HepG2 (cell line): ENCODE measurements around the gene TMCC1. TPM values are rescaled to one million over a fixed set of nuclear protein-coding genes. Genes with fewer than 3 reads are reported as not detected.

ENCODE experiments used
- CBX5 ChIP-seq: sonication (generic); formaldehyde crosslinking; IDR thresholded peaks from 2 replicates; pipeline ENCODE4 v1.4.0; 2020; ENCODE audit warnings: missing genetic modification reagents, borderline replicate concordance
- KLF9 ChIP-seq: IDR thresholded peaks from 2 replicates; pipeline ENCODE4 v1.6.1; 2016; ENCODE audit warnings: low read depth
- MAFG ChIP-seq: sonication (generic); formaldehyde crosslinking; IDR thresholded peaks from 2 replicates; pipeline ENCODE4 v1.5.1; 2020; ENCODE audit warnings: mild to moderate bottlenecking, missing genetic modification reagents
- MEIS2 ChIP-seq: sonication (generic); formaldehyde crosslinking; IDR thresholded peaks from 2 replicates; pipeline ENCODE4 v1.9.0; 2021; ENCODE audit warnings: mild to moderate bottlenecking, missing genetic modification reagents
- RNF2 ChIP-seq: fragments of 450-650 bp; conservative IDR thresholded peaks from 2 replicates; pipeline ENCODE4 v1.6.1; 2016; ENCODE audit warnings: low read depth
- ZFYVE20 ChIP-seq: sonication (generic); formaldehyde crosslinking; IDR thresholded peaks from 2 replicates; pipeline ENCODE4 v1.8.0; 2023; ENCODE audit warnings: low read depth, mild to moderate bottlenecking, moderate library complexity, missing genetic modification reagents, borderline replicate concordance
- ZNF180 ChIP-seq: sonication (generic); formaldehyde crosslinking; IDR thresholded peaks from 2 replicates; pipeline ENCODE4 v1.4.0; 2020; ENCODE audit warnings: low read depth, missing genetic modification reagents, borderline replicate concordance
- ZNF205 ChIP-seq: IDR thresholded peaks from 2 replicates; pipeline ENCODE4 v1.6.1; 2018; ENCODE audit warnings: missing biosample characterization, missing genetic modification reagents
- ZNF263 ChIP-seq: sonication (generic); formaldehyde crosslinking; IDR thresholded peaks from 2 replicates; pipeline ENCODE4 v1.4.0; 2020; ENCODE audit warnings: missing genetic modification reagents
- ZNF460 ChIP-seq: sonication (generic); formaldehyde crosslinking; IDR thresholded peaks from 2 replicates; pipeline ENCODE4 v1.5.1; 2020; ENCODE audit warnings: missing genetic modification reagents, mild to moderate bottlenecking, borderline replicate concordance
- ZNF720 ChIP-seq: sonication (generic); formaldehyde crosslinking; IDR thresholded peaks from 2 replicates; pipeline ENCODE4 v1.4.0; 2020; ENCODE audit warnings: missing genetic modification reagents
- ZNF841 ChIP-seq: sonication (generic); formaldehyde crosslinking; IDR thresholded peaks from 2 replicates; pipeline ENCODE4 v1.8.1; 2023; ENCODE audit warnings: missing genetic modification reagents, borderline replicate concordance
- polyA plus RNA-seq, 8 experiments: library from polyadenylated mRNA; depleted of rRNA in 3 of 8; stranded (reverse) in 7 of 8; unstranded in 1 of 8; fragments of >200 nt; fragmentation: Illumina TruSeq in 4 of 8; extraction: Trizol in 4 of 8; gene quantifications; 2 replicates each; pipeline versions ENCODE4 v1.2.1 to v1.2.3, GENCODE V29; 2011 to 2016; ENCODE audit warnings: low read depth in 4 of 8, missing spikeins in 1 of 8, mixed read lengths in 1 of 8; ENCODE audit not compliant: insufficient read depth in 1 of 8
- total RNA-seq, 5 experiments: library from RNA; depleted of rRNA; stranded (reverse); fragments of >200 nt; fragmentation: Illumina TruSeq; extraction: Trizol; gene quantifications; 2 replicates each; pipeline ENCODE4 v1.2.3, GENCODE V29; 2016; ENCODE audit warnings: low read depth in 1 of 5
- TF ChIP-seq, protein P1 (sequence below): IDR thresholded peaks from 2 replicates; pipeline ENCODE4 v1.6.1; 2012; ENCODE audit warnings: inconsistent platforms
- TF ChIP-seq, protein P2 (sequence below): sonication (generic); formaldehyde crosslinking; IDR thresholded peaks from 2 replicates; pipeline ENCODE4 v1.8.0; 2022; ENCODE audit warnings: mild to moderate bottlenecking, missing genetic modification reagents, moderate library complexity
- TF ChIP-seq, protein P3 (sequence below): sonication (generic); formaldehyde crosslinking; IDR thresholded peaks from one replicate; pipeline ENCODE4 v1.5.1; 2020; ENCODE audit warnings: mild to moderate bottlenecking, missing genetic modification reagents; ENCODE audit errors: not compliant biosample characterization
- TF ChIP-seq, protein P4 (sequence below): sonication (generic); formaldehyde crosslinking; IDR thresholded peaks from 2 replicates; pipeline ENCODE4 v1.8.0; 2022; ENCODE audit warnings: missing genetic modification reagents, mild to moderate bottlenecking, moderate library complexity, borderline replicate concordance
- TF ChIP-seq, protein P5 (sequence below): sonication (generic); formaldehyde crosslinking; IDR thresholded peaks from 2 replicates; pipeline ENCODE4 v1.8.1; 2023; ENCODE audit warnings: mild to moderate bottlenecking, moderate library complexity, missing genetic modification reagents

The TMCC1 gene
- total and polyA plus RNA-seq, 2 of the 13 experiments (the other 11 are each of a cell fraction or from before 2014, with no cell fraction given): 12.1 to 264 TPM

DNA sequence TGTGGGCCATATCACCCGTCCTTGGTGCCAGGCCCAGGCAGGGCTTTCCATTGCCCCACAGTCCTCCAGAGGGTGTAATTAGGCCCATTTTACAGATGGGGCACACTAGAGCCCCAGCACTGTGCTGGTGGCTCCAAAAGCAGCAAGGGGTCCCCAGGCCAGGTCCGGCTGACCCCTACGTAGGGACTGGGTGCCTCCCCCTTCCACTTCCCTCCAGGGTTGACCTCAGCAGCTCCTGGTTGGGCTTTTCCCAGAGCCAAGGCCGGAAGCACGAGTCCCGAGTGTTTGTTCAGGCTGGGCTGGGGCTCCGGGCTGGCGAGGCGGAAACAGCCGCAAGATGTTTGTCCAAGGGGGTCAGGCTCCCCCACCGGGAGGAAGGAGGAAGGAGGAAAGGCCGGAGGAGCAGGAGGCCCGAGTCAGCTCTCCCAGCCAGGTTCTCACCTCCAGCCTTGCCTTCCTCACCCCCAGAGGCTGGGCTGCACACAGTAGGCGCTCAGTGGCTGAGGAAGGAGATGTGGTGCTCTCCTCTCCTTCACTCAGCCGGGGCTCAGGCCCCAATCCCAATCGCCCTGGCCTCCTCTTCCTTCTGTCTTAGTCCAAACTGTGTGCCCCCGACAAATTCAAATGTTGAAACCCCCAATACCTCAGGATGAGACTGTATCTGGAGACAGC, 269.9 kb downstream of the TMCC1 start (continued):
- TF ChIP-seq MAFG (CRISPR knock-in tag): no peak
- TF ChIP-seq, protein P1, sequence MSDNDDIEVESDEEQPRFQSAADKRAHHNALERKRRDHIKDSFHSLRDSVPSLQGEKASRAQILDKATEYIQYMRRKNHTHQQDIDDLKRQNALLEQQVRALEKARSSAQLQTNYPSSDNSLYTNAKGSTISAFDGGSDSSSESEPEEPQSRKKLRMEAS: peak; percentile 68; the same call in 1 of the 2 replicates
- no peak for TF ChIP-seq ZFYVE20 (CRISPR knock-in tag)
- TF ChIP-seq, protein P2, sequence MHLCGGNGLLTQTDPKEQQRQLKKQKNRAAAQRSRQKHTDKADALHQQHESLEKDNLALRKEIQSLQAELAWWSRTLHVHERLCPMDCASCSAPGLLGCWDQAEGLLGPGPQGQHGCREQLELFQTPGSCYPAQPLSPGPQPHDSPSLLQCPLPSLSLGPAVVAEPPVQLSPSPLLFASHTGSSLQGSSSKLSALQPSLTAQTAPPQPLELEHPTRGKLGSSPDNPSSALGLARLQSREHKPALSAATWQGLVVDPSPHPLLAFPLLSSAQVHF: no peak
- TF ChIP-seq KLF9 (CRISPR knock-in tag): no peak
- TF ChIP-seq CBX5: no peak
- TF ChIP-seq ZNF263: peak; percentile 15; the same call in 1 of the 2 replicates
- TF ChIP-seq, protein P3, sequence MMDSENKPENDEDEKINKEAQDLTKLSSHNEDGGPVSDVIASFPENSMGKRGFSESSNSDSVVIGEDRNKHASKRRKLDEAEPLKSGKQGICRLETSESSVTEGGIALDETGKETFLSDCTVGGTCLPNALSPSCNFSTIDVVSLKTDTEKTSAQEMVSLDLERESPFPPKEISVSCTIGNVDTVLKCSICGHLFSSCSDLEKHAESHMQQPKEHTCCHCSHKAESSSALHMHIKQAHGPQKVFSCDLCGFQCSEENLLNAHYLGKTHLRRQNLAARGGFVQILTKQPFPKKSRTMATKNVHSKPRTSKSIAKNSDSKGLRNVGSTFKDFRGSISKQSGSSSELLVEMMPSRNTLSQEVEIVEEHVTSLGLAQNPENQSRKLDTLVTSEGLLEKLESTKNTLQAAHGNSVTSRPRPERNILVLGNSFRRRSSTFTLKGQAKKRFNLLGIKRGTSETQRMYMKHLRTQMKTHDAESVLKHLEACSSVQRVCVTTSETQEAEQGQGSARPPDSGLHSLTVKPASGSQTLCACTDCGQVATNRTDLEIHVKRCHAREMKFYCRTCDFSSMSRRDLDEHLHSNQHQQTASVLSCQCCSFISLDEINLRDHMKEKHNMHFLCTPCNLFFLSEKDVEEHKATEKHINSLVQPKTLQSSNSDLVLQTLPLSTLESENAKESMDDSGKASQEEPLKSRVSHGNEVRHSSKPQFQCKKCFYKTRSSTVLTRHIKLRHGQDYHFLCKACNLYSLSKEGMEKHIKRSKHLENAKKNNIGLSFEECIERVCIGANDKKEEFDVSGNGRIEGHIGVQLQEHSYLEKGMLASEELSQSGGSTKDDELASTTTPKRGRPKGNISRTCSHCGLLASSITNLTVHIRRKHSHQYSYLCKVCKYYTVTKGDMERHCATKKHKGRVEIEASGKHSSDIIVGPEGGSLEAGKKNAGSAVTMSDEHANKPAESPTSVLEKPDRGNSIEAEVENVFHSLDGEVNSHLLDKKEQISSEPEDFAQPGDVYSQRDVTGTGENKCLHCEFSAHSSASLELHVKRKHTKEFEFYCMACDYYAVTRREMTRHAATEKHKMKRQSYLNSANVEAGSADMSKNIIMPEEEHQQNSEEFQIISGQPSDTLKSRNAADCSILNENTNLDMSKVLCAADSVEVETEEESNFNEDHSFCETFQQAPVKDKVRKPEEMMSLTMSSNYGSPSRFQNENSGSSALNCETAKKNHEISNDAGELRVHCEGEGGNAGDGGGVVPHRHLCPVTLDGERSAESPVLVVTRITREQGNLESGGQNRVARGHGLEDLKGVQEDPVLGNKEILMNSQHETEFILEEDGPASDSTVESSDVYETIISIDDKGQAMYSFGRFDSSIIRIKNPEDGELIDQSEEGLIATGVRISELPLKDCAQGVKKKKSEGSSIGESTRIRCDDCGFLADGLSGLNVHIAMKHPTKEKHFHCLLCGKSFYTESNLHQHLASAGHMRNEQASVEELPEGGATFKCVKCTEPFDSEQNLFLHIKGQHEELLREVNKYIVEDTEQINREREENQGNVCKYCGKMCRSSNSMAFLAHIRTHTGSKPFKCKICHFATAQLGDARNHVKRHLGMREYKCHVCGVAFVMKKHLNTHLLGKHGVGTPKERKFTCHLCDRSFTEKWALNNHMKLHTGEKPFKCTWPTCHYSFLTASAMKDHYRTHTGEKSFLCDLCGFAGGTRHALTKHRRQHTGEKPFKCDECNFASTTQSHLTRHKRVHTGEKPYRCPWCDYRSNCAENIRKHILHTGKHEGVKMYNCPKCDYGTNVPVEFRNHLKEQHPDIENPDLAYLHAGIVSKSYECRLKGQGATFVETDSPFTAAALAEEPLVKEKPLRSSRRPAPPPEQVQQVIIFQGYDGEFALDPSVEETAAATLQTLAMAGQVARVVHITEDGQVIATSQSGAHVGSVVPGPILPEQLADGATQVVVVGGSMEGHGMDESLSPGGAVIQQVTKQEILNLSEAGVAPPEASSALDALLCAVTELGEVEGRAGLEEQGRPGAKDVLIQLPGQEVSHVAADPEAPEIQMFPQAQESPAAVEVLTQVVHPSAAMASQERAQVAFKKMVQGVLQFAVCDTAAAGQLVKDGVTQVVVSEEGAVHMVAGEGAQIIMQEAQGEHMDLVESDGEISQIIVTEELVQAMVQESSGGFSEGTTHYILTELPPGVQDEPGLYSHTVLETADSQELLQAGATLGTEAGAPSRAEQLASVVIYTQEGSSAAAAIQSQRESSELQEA (CRISPR knock-in tag): no peak
- TF ChIP-seq ZNF720 (CRISPR knock-in tag): no peak
- TF ChIP-seq ZNF180 (CRISPR knock-in tag): no peak
- no peak for TF ChIP-seq ZNF460 (CRISPR knock-in tag)
- no peak for TF ChIP-seq ZNF841 (CRISPR knock-in tag)
- no peak for TF ChIP-seq RNF2
- 0 out of 2 replicates have a peak, but pooled peaks have one; percentile 23 for TF ChIP-seq MEIS2 (CRISPR knock-in tag)
- TF ChIP-seq ZNF205: 0 out of 2 replicates have a peak, but pooled peaks have one; percentile 33
- TF ChIP-seq, protein P4, sequence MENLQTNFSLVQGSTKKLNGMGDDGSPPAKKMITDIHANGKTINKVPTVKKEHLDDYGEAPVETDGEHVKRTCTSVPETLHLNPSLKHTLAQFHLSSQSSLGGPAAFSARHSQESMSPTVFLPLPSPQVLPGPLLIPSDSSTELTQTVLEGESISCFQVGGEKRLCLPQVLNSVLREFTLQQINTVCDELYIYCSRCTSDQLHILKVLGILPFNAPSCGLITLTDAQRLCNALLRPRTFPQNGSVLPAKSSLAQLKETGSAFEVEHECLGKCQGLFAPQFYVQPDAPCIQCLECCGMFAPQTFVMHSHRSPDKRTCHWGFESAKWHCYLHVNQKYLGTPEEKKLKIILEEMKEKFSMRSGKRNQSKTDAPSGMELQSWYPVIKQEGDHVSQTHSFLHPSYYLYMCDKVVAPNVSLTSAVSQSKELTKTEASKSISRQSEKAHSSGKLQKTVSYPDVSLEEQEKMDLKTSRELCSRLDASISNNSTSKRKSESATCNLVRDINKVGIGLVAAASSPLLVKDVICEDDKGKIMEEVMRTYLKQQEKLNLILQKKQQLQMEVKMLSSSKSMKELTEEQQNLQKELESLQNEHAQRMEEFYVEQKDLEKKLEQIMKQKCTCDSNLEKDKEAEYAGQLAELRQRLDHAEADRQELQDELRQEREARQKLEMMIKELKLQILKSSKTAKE (CRISPR knock-in tag): peak; percentile 52; the same call in 1 of the 2 replicates
- TF ChIP-seq, protein P5, sequence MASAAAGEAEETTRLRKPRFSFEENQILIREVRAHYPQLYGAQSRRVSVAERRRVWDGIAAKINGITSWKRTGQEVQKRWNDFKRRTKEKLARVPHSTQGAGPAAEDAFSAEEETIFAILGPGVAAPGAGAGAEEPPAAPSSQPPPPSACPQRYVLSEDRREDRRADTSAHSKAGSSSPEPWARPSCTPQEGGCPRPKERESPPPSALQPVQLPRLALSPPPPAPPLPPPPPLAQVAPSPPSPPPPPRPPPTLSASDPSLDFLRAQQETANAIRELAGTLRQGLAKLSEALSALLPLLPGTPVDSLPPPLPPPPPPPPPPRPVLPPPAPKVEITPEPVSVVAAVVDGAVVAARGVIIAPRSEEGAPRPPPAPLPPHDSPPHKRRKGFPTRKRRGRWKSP (CRISPR knock-in tag): no peak
